Coronary artery (tissue), 2 donors: ENCODE results near the gene TACC3.

ENCODE experiments used
- DNase-seq: peaks from one replicate; pipeline ENCODE4 v3.0.0-alpha.2; 2017; ENCODE audit warnings: low spot score
- H3K27ac ChIP-seq, 2 donors: fragments of 200-600 bp; sonication (generic); one replicate each; pipeline ENCODE4 v1.5.1; 2016 to 2019
- H3K4me3 ChIP-seq: fragments of 200-600 bp; sonication (generic); 2 replicates; pipeline ENCODE4 v1.5.1; 2016; ENCODE audit warnings: mild to moderate bottlenecking, moderate library complexity
- CTCF ChIP-seq: fragments of 200-600 bp; sonication (generic); IDR thresholded peaks from one replicate; pipeline ENCODE4 v1.5.1; 2019; ENCODE audit warnings: antibody characterized with exemption

TACC3 gene

DNA sequence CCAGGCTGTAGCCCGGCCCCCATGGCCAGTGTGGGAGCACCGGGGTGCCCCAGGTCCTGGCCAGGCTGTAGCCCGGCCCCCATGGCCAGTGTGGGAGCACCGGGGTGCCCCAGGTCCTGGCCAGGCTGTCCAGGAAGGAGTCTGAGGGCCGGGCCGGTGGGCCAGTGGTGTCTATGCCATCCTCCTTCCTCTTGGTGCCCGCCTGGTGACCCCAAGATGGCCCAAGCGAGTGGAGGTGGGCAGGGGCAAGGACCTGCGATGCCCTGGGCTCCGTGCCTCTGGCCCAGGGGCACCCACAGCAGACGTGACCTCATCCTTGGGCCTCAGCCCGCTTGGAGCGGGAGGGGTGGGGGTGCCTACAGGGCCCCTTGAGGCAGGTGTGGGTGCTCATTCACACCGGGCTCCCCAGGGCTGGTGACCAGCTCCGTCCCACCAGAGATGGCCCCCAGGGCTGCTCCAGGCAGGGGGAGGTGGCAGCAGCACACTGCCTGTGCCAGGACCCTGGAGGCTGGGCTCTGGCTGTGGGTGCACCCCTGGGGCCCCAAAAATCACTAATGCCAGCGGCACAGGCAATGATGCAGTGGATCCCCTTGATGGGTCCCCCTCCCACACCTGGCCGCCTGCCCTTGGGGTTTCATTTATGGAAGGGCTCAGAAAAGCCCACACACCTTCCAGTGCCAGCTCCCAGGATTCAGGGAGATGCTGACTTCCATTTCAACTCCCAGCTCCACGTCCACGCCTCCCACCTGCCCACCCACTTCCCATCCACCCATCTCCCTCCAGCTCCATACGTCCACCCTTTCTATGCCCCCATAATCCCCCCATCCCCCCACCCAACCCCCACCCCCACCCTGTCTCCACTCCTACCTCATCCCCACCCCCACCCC lies 35.8 kb downstream of the TACC3 start:
- Histone ChIP-seq H3K27ac (no peak overlapping the region), H3K4me3 (no peak overlapping the region)
- DNase-seq, result no peak
- no peak for TF ChIP-seq CTCF

DNA sequence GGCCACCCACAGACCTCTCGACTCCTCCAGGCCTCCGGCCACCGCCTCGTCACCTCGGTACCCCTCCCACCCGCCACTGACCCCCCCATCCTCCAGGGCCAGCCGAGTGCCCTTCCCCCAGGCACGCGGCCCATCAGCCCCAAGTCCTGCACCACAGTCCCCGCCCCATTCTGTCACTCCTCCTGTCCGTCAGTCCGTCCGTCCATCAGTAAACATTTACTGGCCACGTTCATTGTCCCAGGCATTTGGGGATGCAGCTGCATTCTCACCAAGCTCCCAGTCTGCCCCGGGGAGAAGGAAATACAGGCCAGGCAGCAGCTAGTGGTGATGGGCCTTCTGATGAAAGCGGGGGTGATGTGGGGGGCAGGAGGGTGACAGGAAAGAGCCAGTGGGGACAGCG lies 36.5 kb downstream of the TACC3 start:
- no peak overlapping the region for H3K27ac ChIP-seq

GRCh38 chr4:1758306-1759121 lies 37.2 kb downstream of the TACC3 start:
- no peak for DNase-seq
- no peak for TF ChIP-seq CTCF
- H3K4me3 ChIP-seq, result no peak overlapping the region
- H3K27ac ChIP-seq, result no peak overlapping the region

More for the DNA sequence above, 36.5 kb downstream of the TACC3 start:
- TF ChIP-seq CTCF, result no peak
- DNase-seq, result no peak
- H3K4me3 ChIP-seq, result no peak overlapping the region

- TF ChIP-seq CTCF, result no peak
- DNase-seq, result no peak
- Histone ChIP-seq H3K27ac (no peak overlapping the region), H3K4me3 (no peak overlapping the region)
These were observed 38.0 kb downstream of the TACC3 start for GRCh38 chr4:1759170-1759817.

GRCh38 chr4:1759818-1760223 lies 38.5 kb downstream of the TACC3 start:
- H3K27ac ChIP-seq, result no peak overlapping the region
- no peak overlapping the region for H3K4me3 ChIP-seq
- TF ChIP-seq CTCF, result no peak
- no peak for DNase-seq

GRCh38 chr4:1760521-1761071 lies 39.3 kb downstream of the TACC3 start:
- no peak for DNase-seq
- no peak for TF ChIP-seq CTCF
- no peak overlapping the region for H3K27ac ChIP-seq
- H3K4me3 ChIP-seq, result no peak overlapping the region
